H9 (cell line): Measurements from ENCODE around the gene PRSS21. TPM values are rescaled to one million over a fixed set of nuclear protein-coding genes. Genes with fewer than 3 reads are reported as not detected.

Source experiments
- DNase-seq: peaks from one replicate; pipeline ENCODE4 v3.0.0-alpha.2; 2017
- H2AFZ ChIP-seq: one replicate; pipeline ENCODE4 v1.6.1; 2013; ENCODE audit warnings: mild to moderate bottlenecking, low read length, control low read depth, moderate library complexity
- H2AK5ac ChIP-seq: 2 replicates; pipeline ENCODE4 v1.6.1; 2013; ENCODE audit warnings: low read length, control low read depth, mixed read lengths; ENCODE audit not compliant: insufficient read length
- H2BK120ac ChIP-seq: one replicate; pipeline ENCODE4 v1.6.1; 2013; ENCODE audit warnings: low read depth, mild to moderate bottlenecking, low read length, control low read depth, inconsistent platforms; ENCODE audit not compliant: poor library complexity, severe bottlenecking
- H2BK12ac ChIP-seq: 2 replicates; pipeline ENCODE4 v1.6.1; 2013; ENCODE audit warnings: low read length, control low read depth, mixed read lengths, low read depth; ENCODE audit not compliant: insufficient read length
- H2BK15ac ChIP-seq: 2 replicates; pipeline ENCODE4 v1.6.1; 2013; ENCODE audit warnings: low read depth, low read length, control low read depth
- H2BK20ac ChIP-seq: one replicate; pipeline ENCODE4 v1.6.1; 2013; ENCODE audit warnings: low read depth, mild to moderate bottlenecking, low read length, control low read depth, inconsistent platforms; ENCODE audit not compliant: poor library complexity, severe bottlenecking
- H2BK5ac ChIP-seq: 2 replicates; pipeline ENCODE4 v1.6.1; 2013; ENCODE audit warnings: low read length, control low read depth, mixed read lengths; ENCODE audit not compliant: insufficient read length
- H3K14ac ChIP-seq: 2 replicates; pipeline ENCODE4 v1.6.1; 2013; ENCODE audit warnings: low read length, control low read depth; ENCODE audit not compliant: insufficient read depth
- H3K18ac ChIP-seq: 2 replicates; pipeline ENCODE4 v1.6.1; 2013; ENCODE audit warnings: low read depth, mild to moderate bottlenecking, mixed read lengths, low read length, control low read depth; ENCODE audit not compliant: insufficient read length
- H3K23ac ChIP-seq: 2 replicates; pipeline ENCODE4 v1.6.1; 2013; ENCODE audit warnings: low read length, control low read depth, mixed read lengths, low read depth; ENCODE audit not compliant: insufficient read length
- H3K23me2 ChIP-seq: 2 replicates; pipeline ENCODE4 v1.6.1; 2013; ENCODE audit warnings: low read depth, mild to moderate bottlenecking, mixed read lengths, low read length, control low read depth; ENCODE audit not compliant: insufficient read length, poor library complexity, severe bottlenecking
- H3K27ac ChIP-seq: 2 replicates; pipeline ENCODE4 v1.5.1; 2013; ENCODE audit warnings: low read length, control low read depth, mixed read lengths, low read depth; ENCODE audit not compliant: insufficient read length
- H3K27me3 ChIP-seq: 2 replicates; pipeline ENCODE4 v1.6.1; 2013; ENCODE audit warnings: low read length, control low read depth, inconsistent platforms; ENCODE audit not compliant: insufficient read depth
- H3K4ac ChIP-seq: 2 replicates; pipeline ENCODE4 v1.6.1; 2013; ENCODE audit warnings: low read depth, mild to moderate bottlenecking, control low read depth, inconsistent platforms, low read length, moderate library complexity
- H3K4me1 ChIP-seq: 2 replicates; pipeline ENCODE4 v1.6.1; 2013; ENCODE audit warnings: low read length, control low read depth, inconsistent platforms; ENCODE audit not compliant: insufficient read depth
- H3K4me2 ChIP-seq: 2 replicates; pipeline ENCODE4 v1.6.1; 2013; ENCODE audit warnings: low read length, control low read depth, mixed read lengths; ENCODE audit not compliant: insufficient read length, insufficient read depth
- H3K56ac ChIP-seq: 2 replicates; pipeline ENCODE4 v1.6.1; 2013; ENCODE audit warnings: low read depth, mild to moderate bottlenecking, mixed read lengths, low read length, control low read depth; ENCODE audit not compliant: insufficient read length
- H3K79me1 ChIP-seq: 2 replicates; pipeline ENCODE4 v1.6.1; 2013; ENCODE audit warnings: low read depth, mild to moderate bottlenecking, moderate library complexity, low read length, control low read depth, inconsistent platforms; ENCODE audit not compliant: insufficient read depth, poor library complexity, severe bottlenecking
- H3K79me2 ChIP-seq: 2 replicates; pipeline ENCODE4 v1.6.1; 2013; ENCODE audit warnings: low read length, control low read depth, inconsistent platforms; ENCODE audit not compliant: insufficient read depth
- H3K9ac ChIP-seq: 2 replicates; pipeline ENCODE4 v1.6.1; 2013; ENCODE audit warnings: low read length, control low read depth, mixed read lengths; ENCODE audit not compliant: insufficient read length; ENCODE audit errors: extremely low read depth
- H3K9me3 ChIP-seq: one replicate; pipeline ENCODE4 v1.6.1; 2013; ENCODE audit warnings: low read depth, low read length, inconsistent platforms; ENCODE audit not compliant: control insufficient read depth
- H3T11ph ChIP-seq: one replicate; pipeline ENCODE4 v1.6.1; 2013; ENCODE audit warnings: mild to moderate bottlenecking, low read length, control low read depth, inconsistent platforms
- H4K20me1 ChIP-seq: one replicate; pipeline ENCODE4 v1.6.1; 2013; ENCODE audit not compliant: control insufficient read depth, insufficient read length, insufficient read depth
- H4K5ac ChIP-seq: 2 replicates; pipeline ENCODE4 v1.6.1; 2013; ENCODE audit warnings: low read depth, mild to moderate bottlenecking, mixed read lengths, low read length, control low read depth; ENCODE audit not compliant: insufficient read length
- H4K8ac ChIP-seq: replicated peaks from 2 replicates; pipeline ENCODE4 v1.6.1; 2013; ENCODE audit warnings: low read length, control low read depth, mixed read lengths, low read depth; ENCODE audit not compliant: insufficient read length
- H4K91ac ChIP-seq: 2 replicates; pipeline ENCODE4 v1.6.1; 2013; ENCODE audit warnings: low read depth, mild to moderate bottlenecking, moderate library complexity, mixed read lengths, low read length, control low read depth; ENCODE audit not compliant: insufficient read length
- H3K27ac Mint-ChIP-seq, 3 experiments: 2 replicates in 2 of 3; 3 replicates in 1 of 3; pipeline ENCODE4 v1.8.0; 2020 to 2021; ENCODE audit warnings: mixed read lengths in 3 of 3, mild to moderate bottlenecking in 1 of 3, moderate library complexity in 1 of 3
- H3K27me3 Mint-ChIP-seq: 2 replicates; pipeline ENCODE4 v1.8.0; 2021; ENCODE audit warnings: low read depth, mild to moderate bottlenecking, moderate library complexity, mixed read lengths
- H3K36me3 Mint-ChIP-seq, 3 experiments: 2 replicates in 2 of 3; 3 replicates in 1 of 3; pipeline ENCODE4 v1.8.0; 2020 to 2021; ENCODE audit warnings: low read depth in 3 of 3, mixed read lengths in 3 of 3; ENCODE audit not compliant: insufficient read depth in 1 of 3
- H3K4me1 Mint-ChIP-seq, 2 experiments: 2 replicates each; pipeline ENCODE4 v1.8.0; 2020; ENCODE audit warnings: mixed read lengths in 2 of 2
- H3K4me3 Mint-ChIP-seq, 2 experiments: 2 replicates in 1 of 2; 3 replicates in 1 of 2; pipeline ENCODE4 v1.8.0; 2020 to 2021; ENCODE audit warnings: mild to moderate bottlenecking in 2 of 2, mixed read lengths in 2 of 2, moderate library complexity in 1 of 2
- H3K9me3 Mint-ChIP-seq, 2 experiments: 2 replicates in 1 of 2; 3 replicates in 1 of 2; pipeline ENCODE4 v1.8.0; 2020; ENCODE audit warnings: mild to moderate bottlenecking in 2 of 2, mixed read lengths in 2 of 2, moderate library complexity in 1 of 2
- CTCF ChIP-seq: fragments of 200-600 bp; sonication (generic); conservative IDR thresholded peaks from 3 replicates; pipeline ENCODE4 v1.8.0; 2021; ENCODE audit warnings: antibody characterized with exemption, mild to moderate bottlenecking
- WGBS: extraction: QIAGEN DNeasy Blood & Tissue Kit; methylation state at CpG from one replicate; pipeline ENCODE4 v1.1.7; 2013; ENCODE audit warnings: missing lambda C conversion rate, low lambda C conversion rate, mixed read lengths; ENCODE audit not compliant: insufficient read length; ENCODE audit errors: extremely low coverage; 5-methylcytosine and 5-hydroxymethylcytosine counted together
- total RNA-seq: library from RNA; stranded (reverse); gene quantifications from 2 replicates; pipeline ENCODE4 v1.2.1, GENCODE V29; 2021

PRSS21 gene
- total RNA-seq, 1 experiment from 2014 or later: not detected

GRCh38 chr16:2825049-2825742, 8.2 kb downstream of the PRSS21 start:
- H3K27ac Mint-ChIP-seq: no peak overlapping the region
- no peaks in the 10 kb centered on the region for H3K9me3 ChIP-seq
- no CpG with 5 or more reads among the region's 26 CpGs for WGBS
- H2BK120ac ChIP-seq: no peak overlapping the region
- no peaks in the 10 kb centered on the region for H3K9me3 Mint-ChIP-seq
- no peak overlapping the region for H2AFZ ChIP-seq
- H3K4me1 ChIP-seq: no peaks in the 10 kb centered on the region
- H3K79me2 ChIP-seq: no peaks in the 10 kb centered on the region
- no peaks in the 10 kb centered on the region for H3K4me1 Mint-ChIP-seq
- no peak overlapping the region; the same call in 1 of the 2 replicates for H2BK15ac ChIP-seq
- no peak overlapping the region for H3K9ac ChIP-seq
- H2BK5ac ChIP-seq: no peak overlapping the region
- no peak overlapping the region for H4K91ac ChIP-seq
- H2AK5ac ChIP-seq: no peak overlapping the region
- H3K36me3 Mint-ChIP-seq: no peaks in the 10 kb centered on the region; a peak in 1 of 7 replicates
- no peak for TF ChIP-seq CTCF
- H4K8ac ChIP-seq: no peak overlapping the region
- H3K27me3 ChIP-seq: no peaks in the 10 kb centered on the region
- no peak overlapping the region; a peak in 1 of 5 replicates for H3K4me3 Mint-ChIP-seq
- H3K14ac ChIP-seq: no peak overlapping the region; the same call in 1 of the 2 replicates
- H3T11ph ChIP-seq: no peak overlapping the region
- H2BK20ac ChIP-seq: no peak overlapping the region
- H3K4ac ChIP-seq: no peak overlapping the region
- no peak overlapping the region for H3K27ac ChIP-seq
- H3K56ac ChIP-seq: no peak overlapping the region
- H3K23me2 ChIP-seq: no peaks in the 10 kb centered on the region
- no peak overlapping the region for H3K18ac ChIP-seq
- no peak for DNase-seq
- no peaks in the 10 kb centered on the region for H4K20me1 ChIP-seq
- no peaks in the 10 kb centered on the region for H3K27me3 Mint-ChIP-seq
- no peak overlapping the region for H2BK12ac ChIP-seq
- H3K79me1 ChIP-seq: no peaks in the 10 kb centered on the region
- no peak overlapping the region for H3K4me2 ChIP-seq
- H3K23ac ChIP-seq: no peak overlapping the region
- no peak overlapping the region for H4K5ac ChIP-seq
